ENCODE data around the gene FKBP5.

The FKBP5 gene

DNA sequence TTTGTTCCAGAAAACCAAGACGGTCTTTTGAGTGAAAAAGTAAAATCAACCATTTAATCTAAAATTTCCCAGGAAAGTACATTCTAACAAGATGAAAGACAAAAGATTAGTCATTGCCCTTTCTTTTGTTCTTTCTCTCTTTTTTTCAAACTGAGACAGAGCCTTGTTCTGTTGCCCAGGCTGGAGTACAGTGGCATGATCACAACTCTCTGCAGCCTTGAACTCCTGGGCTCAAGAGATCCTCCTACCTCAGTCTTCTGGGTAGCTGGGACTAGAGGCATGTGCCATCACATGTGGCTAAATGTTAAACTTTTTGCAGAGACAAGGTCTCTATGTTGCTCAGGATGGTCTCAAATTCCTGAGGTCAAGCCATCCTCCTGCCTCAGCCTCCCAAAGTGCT lies 75.0 kb downstream of the FKBP5 start:
- H3K4me3 ChIP-seq (ENCODE audit: low read depth, low read length), result no peak overlapping the region
- no peak for DNase-seq (ENCODE audit: low read depth)
- TF ChIP-seq, protein P1, sequence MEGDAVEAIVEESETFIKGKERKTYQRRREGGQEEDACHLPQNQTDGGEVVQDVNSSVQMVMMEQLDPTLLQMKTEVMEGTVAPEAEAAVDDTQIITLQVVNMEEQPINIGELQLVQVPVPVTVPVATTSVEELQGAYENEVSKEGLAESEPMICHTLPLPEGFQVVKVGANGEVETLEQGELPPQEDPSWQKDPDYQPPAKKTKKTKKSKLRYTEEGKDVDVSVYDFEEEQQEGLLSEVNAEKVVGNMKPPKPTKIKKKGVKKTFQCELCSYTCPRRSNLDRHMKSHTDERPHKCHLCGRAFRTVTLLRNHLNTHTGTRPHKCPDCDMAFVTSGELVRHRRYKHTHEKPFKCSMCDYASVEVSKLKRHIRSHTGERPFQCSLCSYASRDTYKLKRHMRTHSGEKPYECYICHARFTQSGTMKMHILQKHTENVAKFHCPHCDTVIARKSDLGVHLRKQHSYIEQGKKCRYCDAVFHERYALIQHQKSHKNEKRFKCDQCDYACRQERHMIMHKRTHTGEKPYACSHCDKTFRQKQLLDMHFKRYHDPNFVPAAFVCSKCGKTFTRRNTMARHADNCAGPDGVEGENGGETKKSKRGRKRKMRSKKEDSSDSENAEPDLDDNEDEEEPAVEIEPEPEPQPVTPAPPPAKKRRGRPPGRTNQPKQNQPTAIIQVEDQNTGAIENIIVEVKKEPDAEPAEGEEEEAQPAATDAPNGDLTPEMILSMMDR (IDR thresholded peaks at IDR 0.05; ENCODE audit: control insufficient read depth, extremely low read depth, insufficient read depth), result no peak

DNA sequence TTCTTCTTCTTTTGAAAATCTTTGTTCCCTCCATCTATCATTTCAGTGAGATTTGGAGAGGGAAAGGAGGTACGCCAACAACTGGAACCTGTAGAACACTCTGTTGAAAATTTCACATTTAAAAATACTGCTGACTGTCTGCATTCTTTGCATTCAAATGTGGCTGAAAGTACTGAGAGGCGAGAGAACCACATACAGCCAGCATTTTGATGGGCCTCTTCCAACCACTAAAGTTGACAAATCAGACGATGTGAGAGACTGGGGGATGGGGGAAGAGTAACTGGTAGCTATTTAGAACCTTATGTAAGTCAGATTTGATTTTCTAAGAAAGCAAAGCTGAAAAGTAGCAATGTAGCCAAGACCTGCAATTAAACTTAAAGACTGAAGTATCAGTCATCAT lies 77.5 kb downstream of the FKBP5 start:
- TF ChIP-seq, protein P1 (IDR thresholded peaks at IDR 0.05; ENCODE audit: control insufficient read depth, extremely low read depth, insufficient read depth), result no peak
- no peak for DNase-seq (ENCODE audit: low read depth)
- H3K4me3 ChIP-seq (ENCODE audit: low read depth, low read length), result no peak overlapping the region

DNA sequence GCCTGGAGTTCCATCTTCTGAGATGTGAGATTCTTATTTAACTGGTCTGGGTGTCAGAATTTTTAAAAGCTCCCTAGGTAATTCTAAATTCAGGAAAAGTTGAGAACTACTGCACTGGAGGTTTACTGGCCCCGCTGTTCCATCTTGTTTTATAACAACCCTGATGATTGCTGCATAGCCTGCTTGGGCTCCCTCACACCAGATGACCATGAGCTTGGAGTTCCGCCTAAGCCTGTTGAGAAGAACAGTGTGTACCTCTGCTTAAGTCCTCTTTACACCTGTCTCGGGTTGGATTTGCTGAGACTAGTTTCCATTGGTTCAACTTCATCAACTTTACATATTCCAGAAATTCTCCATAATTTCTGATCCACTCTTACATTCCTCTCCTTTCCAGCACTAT lies 77.9 kb downstream of the FKBP5 start:
- TF ChIP-seq, protein P1 (IDR thresholded peaks at IDR 0.05; ENCODE audit: control insufficient read depth, extremely low read depth, insufficient read depth), result no peak
- no peak overlapping the region for H3K4me3 ChIP-seq (ENCODE audit: low read depth, low read length)
- DNase-seq (ENCODE audit: low read depth), result peak; percentile 86

DNA sequence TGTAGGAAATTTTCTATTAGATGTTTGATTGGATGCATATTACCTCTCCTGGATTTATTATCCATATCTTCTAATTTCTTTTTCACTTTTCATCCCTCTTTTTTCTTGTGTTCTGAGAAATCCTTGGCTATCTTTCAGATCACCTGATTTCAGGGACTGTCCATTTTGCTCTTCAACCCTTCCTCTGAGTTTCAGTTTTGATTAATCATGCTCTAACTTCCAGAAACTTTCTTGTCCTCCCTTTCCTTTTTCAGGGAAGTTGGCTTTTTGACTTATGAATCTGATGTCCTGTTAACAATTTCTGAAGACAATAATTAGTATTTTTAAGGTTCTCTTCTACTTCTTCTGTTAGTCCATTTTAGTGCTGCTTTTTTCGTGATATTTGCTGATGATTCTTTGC lies 79.1 kb downstream of the FKBP5 start:
- DNase-seq (ENCODE audit: low read depth), result no peak
- TF ChIP-seq, protein P1 (IDR thresholded peaks at IDR 0.05; ENCODE audit: control insufficient read depth, extremely low read depth, insufficient read depth), result no peak
- H3K4me3 ChIP-seq (ENCODE audit: low read depth, low read length), result no peak overlapping the region

DNA sequence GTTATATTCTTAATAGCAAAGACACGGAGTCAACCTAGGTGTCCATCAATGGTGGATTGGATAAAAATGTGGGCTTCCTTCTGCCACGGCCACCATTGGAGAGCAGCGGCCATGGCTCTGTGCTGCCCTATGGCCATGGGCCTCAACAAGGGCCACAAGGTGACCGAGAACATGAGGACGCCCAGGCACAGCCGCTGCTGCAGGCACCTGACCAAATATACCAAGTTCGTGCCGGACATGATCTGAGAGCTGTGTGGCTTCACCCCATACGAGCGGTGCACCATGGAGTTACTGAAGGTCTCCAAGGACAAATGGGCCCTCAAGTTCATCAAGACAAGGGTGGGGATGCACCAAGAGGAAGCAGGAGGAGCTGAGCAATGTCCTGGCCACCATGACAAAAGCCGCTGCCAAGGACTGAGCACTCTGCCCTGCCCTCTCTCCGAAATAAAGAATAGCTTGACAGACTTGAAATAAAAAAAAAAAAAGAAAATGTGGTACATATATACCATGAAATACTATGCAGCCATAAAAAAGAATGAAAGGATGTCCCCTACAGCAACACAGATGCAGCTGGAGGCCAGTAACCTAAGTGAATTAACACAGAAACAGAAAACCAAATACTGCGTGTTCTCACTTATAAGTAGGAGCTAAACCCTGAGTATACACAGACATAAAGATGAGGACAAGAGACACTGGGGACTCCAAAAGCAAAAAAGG lies 81.0 kb downstream of the FKBP5 start:
- DNase-seq (ENCODE audit: low read depth), result no peak
- TF ChIP-seq, protein P1 (IDR thresholded peaks at IDR 0.05; ENCODE audit: control insufficient read depth, extremely low read depth, insufficient read depth), result no peak
- no peak overlapping the region for H3K4me3 ChIP-seq (ENCODE audit: low read depth, low read length)

DNA sequence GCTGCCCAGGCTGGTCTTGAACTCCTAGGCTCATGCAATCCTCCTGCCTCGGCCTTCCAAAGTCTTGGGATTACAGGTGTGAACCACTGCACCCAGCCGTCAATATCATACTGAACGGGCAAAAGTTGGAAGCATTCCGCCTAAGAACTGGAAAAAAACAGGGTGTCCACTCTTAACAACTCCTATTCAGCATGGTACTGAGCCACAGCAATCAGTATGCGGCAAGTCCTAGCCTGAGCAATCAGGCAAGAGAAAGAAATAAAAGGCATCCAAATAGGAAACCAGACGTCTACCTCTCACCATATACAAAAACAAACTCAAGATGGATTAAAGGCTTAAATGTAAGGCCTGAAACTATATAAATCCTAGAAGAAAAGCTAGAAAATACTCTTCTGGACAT lies 83.1 kb downstream of the FKBP5 start:
- H3K4me3 ChIP-seq (ENCODE audit: low read depth, low read length), result no peak overlapping the region
- no peak for DNase-seq (ENCODE audit: low read depth)
- TF ChIP-seq, protein P1 (IDR thresholded peaks at IDR 0.05; ENCODE audit: control insufficient read depth, extremely low read depth, insufficient read depth), result no peak
